GOT3 (cell line): ENCODE results near the gene ATF6.
"Not testable (repeated sequence)": the region's sequence is repeated elsewhere in the genome, so short reads cannot be mapped to it uniquely, and the experiment has no call there.

ENCODE experiments used
- DNase-seq: peaks from one replicate; lab custom pipeline; 2025; ENCODE audit warnings: mixed read lengths; lab: John Stamatoyannopoulos, UW

ATF6 gene

GRCh38 chr1:161733526-161733925 lies 32.6 kb upstream of the ATF6 start:
- DNase-seq: no peak

- no peak for DNase-seq
Measured at GRCh38 chr1:161735837-161736236, 30.3 kb upstream of the ATF6 start.

- no peak for DNase-seq
Measured at GRCh38 chr1:161736335-161736969, 29.7 kb upstream of the ATF6 start.

- DNase-seq: no peak
Measured at GRCh38 chr1:161737625-161738024, 28.5 kb upstream of the ATF6 start.

- DNase-seq: no peak
Measured at GRCh38 chr1:161738627-161739287, 27.4 kb upstream of the ATF6 start.

GRCh38 chr1:161739865-161740566 lies 26.1 kb upstream of the ATF6 start:
- no peak for DNase-seq

- DNase-seq: no peak
Measured at GRCh38 chr1:161740921-161741320, 25.2 kb upstream of the ATF6 start.

- DNase-seq: no peak
Measured at GRCh38 chr1:161743231-161743630, 22.9 kb upstream of the ATF6 start.

GRCh38 chr1:161747801-161748200 lies 18.3 kb upstream of the ATF6 start:
- DNase-seq: no peak

- DNase-seq: peak; percentile 81
Measured at GRCh38 chr1:161749509-161750407, 16.4 kb upstream of the ATF6 start, which contains the start of gene DUSP12. DUSP12 (plus strand) TSS chr1:161749786; CDS start chr1:161749802, 16 bp downstream.

- no peak for DNase-seq
Measured at GRCh38 chr1:161763522-161764098, 2.5 kb upstream of the ATF6 start.

- no peak for DNase-seq
Measured at GRCh38 chr1:161768461-161768860, 2.3 kb downstream of the ATF6 start.

GRCh38 chr1:161768986-161769672 lies 3.0 kb downstream of the ATF6 start:
- DNase-seq: no peak

- DNase-seq: not testable (repeated sequence)
Measured at GRCh38 chr1:161769673-161770045, 3.5 kb downstream of the ATF6 start.

- DNase-seq: no peak
Measured at GRCh38 chr1:161770250-161770649, 4.1 kb downstream of the ATF6 start.

- no peak for DNase-seq
Measured at GRCh38 chr1:161771161-161771560, 5.0 kb downstream of the ATF6 start.

GRCh38 chr1:161771973-161772372 lies 5.9 kb downstream of the ATF6 start:
- DNase-seq: no peak

- no peak for DNase-seq
Measured at GRCh38 chr1:161772397-161772796, 6.3 kb downstream of the ATF6 start.

GRCh38 chr1:161773791-161774190 lies 7.7 kb downstream of the ATF6 start:
- DNase-seq: no peak

- no peak for DNase-seq
Measured at GRCh38 chr1:161777261-161777660, 11.1 kb downstream of the ATF6 start.

- no peak for DNase-seq
Measured at GRCh38 chr1:161778522-161778921, 12.4 kb downstream of the ATF6 start.
